Measurements from ENCODE around the gene VLDLR. TPM values are rescaled to one million over a fixed set of nuclear protein-coding genes. Genes with fewer than 3 reads are reported as not detected.
"Not testable (repeated sequence)": the region's sequence is repeated elsewhere in the genome, so short reads cannot be mapped to it uniquely, and the experiment has no call there.

The VLDLR gene
- total and polyA plus RNA-seq, 2 experiments from 2014 or later = 12.2 to 20.4 TPM

DNA sequence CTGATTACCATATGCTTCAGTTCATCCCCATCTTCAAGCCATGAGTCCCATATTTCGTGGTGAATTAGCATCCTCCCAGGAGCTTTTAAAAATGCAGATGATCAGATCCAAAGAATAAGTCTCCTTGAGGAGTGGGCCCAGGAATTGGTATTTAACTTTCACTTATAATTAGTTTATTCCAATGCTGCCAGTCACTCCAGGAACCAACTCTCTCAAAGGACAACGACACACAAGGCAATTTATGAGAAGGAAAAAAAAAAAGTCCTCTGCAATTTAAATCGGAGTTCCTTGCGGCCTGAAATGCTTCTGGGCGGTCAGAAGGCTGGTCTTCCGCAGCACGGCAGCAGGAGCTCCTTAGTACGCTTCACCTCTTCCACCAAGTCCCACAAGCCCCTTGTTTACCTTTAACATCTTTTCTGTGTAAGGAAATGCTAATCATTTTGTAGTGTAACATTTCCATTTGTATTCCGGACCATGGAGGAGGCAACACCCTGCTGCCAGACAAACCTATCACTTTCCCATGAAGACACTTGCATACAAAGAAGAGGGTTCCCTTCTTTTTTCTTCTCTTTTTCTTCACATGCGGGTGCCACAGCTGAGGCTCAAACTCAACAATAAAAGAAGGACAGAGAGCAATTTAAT is 79.4 kb downstream of the VLDLR start:
- Histone ChIP-seq H3K27me3 (no peaks in the 10 kb centered on the region), H3K4me2 (no peak overlapping the region), H2AFZ (no peak overlapping the region)

DNA sequence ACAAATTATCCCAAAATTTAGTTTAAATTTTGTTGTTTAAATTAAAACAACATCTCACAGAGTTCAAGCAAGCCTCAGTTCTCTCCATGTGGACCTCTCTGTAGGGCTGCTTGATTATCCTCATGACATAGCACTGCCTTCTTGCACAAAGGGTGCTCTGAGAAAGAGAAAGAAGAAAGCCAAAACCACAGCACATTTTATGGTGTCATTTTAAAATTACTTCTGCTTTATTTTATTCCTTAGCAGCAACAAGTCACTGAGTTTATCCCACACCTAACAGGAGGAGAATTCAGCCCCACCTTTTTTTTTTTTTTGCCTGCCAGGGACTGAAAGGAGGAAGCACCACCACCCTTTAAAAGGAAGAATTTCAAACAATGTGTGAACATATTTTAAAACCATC is 82.9 kb downstream of the VLDLR start:
- Histone ChIP-seq H3K79me2 (no peaks in the 10 kb centered on the region), H2AFZ (no peak overlapping the region), H3K27ac (no peak overlapping the region), H3K9me2 (replicated peaks; ENCODE audit: insufficient read depth) (no peaks in the 10 kb centered on the region), H4K20me1 (ENCODE audit: insufficient read depth, poor library complexity, severe bottlenecking) (no peaks in the 10 kb centered on the region), H3K27me3 (no peaks in the 10 kb centered on the region), H3K4me3 (no peak overlapping the region), H3K4me1 (ENCODE audit: insufficient read depth) (no peaks in the 10 kb centered on the region), H3K4me2 (no peak overlapping the region), H3K9me3 (ENCODE audit: low read depth) (no peaks in the 10 kb centered on the region), H3K36me3 (replicated peaks; ENCODE audit: insufficient read depth, low read depth) (no peaks in the 10 kb centered on the region)
- TF ChIP-seq EZH2phosphoT487 (IDR thresholded peaks at IDR 0.05; ENCODE audit: low read depth, severe bottlenecking, unreplicated experiment) = no peak
- no peak for TF ChIP-seq CTCF (IDR thresholded peaks at IDR 0.05; ENCODE audit: poor library complexity)
- no peak for TF ChIP-seq EZH2 (IDR thresholded peaks at IDR 0.05; ENCODE audit: borderline replicate concordance)
- DNase-seq (ENCODE audit: low spot score) = no peak

More for the DNA sequence above, 79.4 kb downstream of the VLDLR start:
- Histone ChIP-seq H3K9me2 (replicated peaks; ENCODE audit: insufficient read depth) (no peaks in the 10 kb centered on the region), H3K9me3 (ENCODE audit: low read depth) (no peaks in the 10 kb centered on the region), H3K4me1 (ENCODE audit: insufficient read depth) (no peaks in the 10 kb centered on the region), H4K20me1 (ENCODE audit: insufficient read depth, poor library complexity, severe bottlenecking) (no peaks in the 10 kb centered on the region), H3K36me3 (replicated peaks; ENCODE audit: insufficient read depth, low read depth) (no peaks in the 10 kb centered on the region), H3K27ac (no peak overlapping the region), H3K79me2 (no peaks in the 10 kb centered on the region), H3K4me3 (no peak overlapping the region)
- TF ChIP-seq CTCF (IDR thresholded peaks at IDR 0.05; ENCODE audit: poor library complexity) (no peak), EZH2 (IDR thresholded peaks at IDR 0.05; ENCODE audit: borderline replicate concordance) (no peak), EZH2phosphoT487 (IDR thresholded peaks at IDR 0.05; ENCODE audit: low read depth, severe bottlenecking, unreplicated experiment) (no peak)
- 71% methylated on average over 10 of the region's 10 CpGs for WGBS (ENCODE audit: low lambda C conversion rate, missing lambda C conversion rate)
- no peak for DNase-seq (ENCODE audit: low spot score)

DNA sequence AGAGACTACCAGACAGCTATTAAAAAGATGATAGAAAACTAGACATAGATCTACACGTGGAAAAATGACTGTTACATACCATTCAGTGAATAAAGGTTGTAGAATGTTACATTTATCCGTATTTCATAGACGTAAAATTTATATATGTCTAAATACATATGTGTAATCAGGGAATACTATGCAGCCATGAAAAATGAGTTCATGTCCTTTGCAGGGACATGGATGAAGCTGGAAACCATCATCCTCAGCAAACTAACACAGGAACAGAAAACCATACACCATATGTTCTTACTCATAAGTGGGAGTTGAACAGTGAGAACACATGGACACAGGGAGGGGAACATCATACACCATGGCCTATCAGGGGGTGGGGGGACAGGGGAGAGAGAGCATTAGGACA is 85.7 kb downstream of the VLDLR start:
- WGBS (ENCODE audit: low lambda C conversion rate, missing lambda C conversion rate) = 97% methylated on average over 3 of the region's 3 CpGs
- not testable (repeated sequence) for H3K4me3 ChIP-seq; H2AFZ ChIP-seq; H4K20me1 ChIP-seq (ENCODE audit: insufficient read depth, poor library complexity, severe bottlenecking); H3K4me2 ChIP-seq; DNase-seq (ENCODE audit: low spot score); H3K4me1 ChIP-seq (ENCODE audit: insufficient read depth); H3K9me2 ChIP-seq (replicated peaks; ENCODE audit: insufficient read depth); H3K27me3 ChIP-seq; H3K36me3 ChIP-seq (replicated peaks; ENCODE audit: insufficient read depth, low read depth); H3K79me2 ChIP-seq; H3K27ac ChIP-seq; H3K9me3 ChIP-seq (ENCODE audit: low read depth)

Other genes starting within 250 kb of the VLDLR start
- not detected in 2 replicates for gene KCNV2, start 95.7 kb downstream of the VLDLR start, total RNA-seq
- gene KCNV2, start 95.7 kb downstream of the VLDLR start, polyA plus RNA-seq = 0.13 TPM in 1 of 2 replicates, not detected in the other
- 31.3 and 38.9 TPM in 2 replicates for gene PUM3, start 222.3 kb downstream of the VLDLR start, total RNA-seq
- 32.0 and 46.8 TPM in 2 replicates for gene PUM3, start 222.3 kb downstream of the VLDLR start, polyA plus RNA-seq

All from hepatocyte (in vitro differentiated cells).